Smooth muscle cell (in vitro differentiated cells): ENCODE results near the gene ENPP7. TPM values are rescaled to one million over a fixed set of nuclear protein-coding genes. Genes with fewer than 3 reads are reported as not detected.
A peak's percentile ranks its signal among the peaks of the same experiment; 100 is the strongest.

Experiments
- DNase-seq: peaks from one replicate; lab custom pipeline; 2025; ENCODE audit not compliant: unreplicated experiment; lab: John Stamatoyannopoulos, UW
- H2AFZ ChIP-seq: fragments of 200-600 bp; sonication (generic); 2 replicates; pipeline ENCODE4 v1.6.0; 2016; ENCODE audit warnings: antibody characterized with exemption, low read depth, mild to moderate bottlenecking
- H3F3A ChIP-seq: fragments of 200-600 bp; sonication (generic); 2 replicates; pipeline ENCODE4 v1.6.0; 2017; ENCODE audit warnings: antibody characterized with exemption, low read depth
- H3K27ac ChIP-seq: fragments of 200-600 bp; sonication (generic); 2 replicates; pipeline ENCODE4 v1.5.1; 2016; ENCODE audit warnings: low read depth, mild to moderate bottlenecking
- H3K27me3 ChIP-seq: fragments of 200-600 bp; sonication (generic); 2 replicates; pipeline ENCODE4 v1.6.1; 2016; ENCODE audit warnings: low read depth, mild to moderate bottlenecking
- H3K36me3 ChIP-seq: fragments of 200-600 bp; sonication (generic); 2 replicates; pipeline ENCODE4 v1.5.1; 2016; ENCODE audit warnings: low read depth
- H3K4me1 ChIP-seq: fragments of 200-600 bp; sonication (generic); 2 replicates; pipeline ENCODE4 v1.5.1; 2016; ENCODE audit warnings: low read depth
- H3K4me2 ChIP-seq: fragments of 200-600 bp; sonication (generic); 2 replicates; pipeline ENCODE4 v1.6.0; 2016; ENCODE audit warnings: mild to moderate bottlenecking
- H3K4me3 ChIP-seq: fragments of 200-600 bp; sonication (generic); 2 replicates; pipeline ENCODE4 v1.5.1; 2016; ENCODE audit warnings: mild to moderate bottlenecking
- H3K79me2 ChIP-seq: fragments of 200-600 bp; sonication (generic); 2 replicates; pipeline ENCODE4 v1.6.0; 2016; ENCODE audit warnings: low read depth, mild to moderate bottlenecking
- H3K9ac ChIP-seq: fragments of 200-600 bp; sonication (generic); 2 replicates; pipeline ENCODE4 v1.6.0; 2016; ENCODE audit warnings: low read depth
- H3K9me3 ChIP-seq: fragments of 200-600 bp; sonication (generic); replicated peaks from 2 replicates; pipeline ENCODE4 v1.5.1; 2016; ENCODE audit warnings: low read depth
- H4K20me1 ChIP-seq: fragments of 200-600 bp; sonication (generic); 2 replicates; pipeline ENCODE4 v1.6.0; 2016; ENCODE audit warnings: low read depth
- CTCF ChIP-seq: fragments of 200-600 bp; sonication (generic); IDR thresholded peaks from 2 replicates; pipeline ENCODE4 v1.5.1; 2017; ENCODE audit warnings: borderline replicate concordance, mild to moderate bottlenecking, antibody characterized with exemption; ENCODE audit not compliant: insufficient read depth, poor library complexity, severe bottlenecking
- WGBS: methylation state at CpG from one replicate; pipeline ENCODE4 v1.1.7; 2016; ENCODE audit warnings: low lambda C conversion rate; 5-methylcytosine and 5-hydroxymethylcytosine counted together
- polyA plus RNA-seq: library from polyadenylated mRNA; unstranded; fragments of >200 nt; fragmentation: Nextera tagmentation; extraction: Ambion mirVana; gene quantifications from 2 replicates; pipeline ENCODE4 v1.2.1, GENCODE V29; 2016
- total RNA-seq: library from RNA; depleted of rRNA; stranded (reverse); fragments of >200 nt; gene quantifications from 2 replicates; pipeline ENCODE4 v1.2.3, GENCODE V29; 2014

Gene ENPP7
- total and polyA plus RNA-seq, 2 experiments from 2014 or later: not detected

DNA sequence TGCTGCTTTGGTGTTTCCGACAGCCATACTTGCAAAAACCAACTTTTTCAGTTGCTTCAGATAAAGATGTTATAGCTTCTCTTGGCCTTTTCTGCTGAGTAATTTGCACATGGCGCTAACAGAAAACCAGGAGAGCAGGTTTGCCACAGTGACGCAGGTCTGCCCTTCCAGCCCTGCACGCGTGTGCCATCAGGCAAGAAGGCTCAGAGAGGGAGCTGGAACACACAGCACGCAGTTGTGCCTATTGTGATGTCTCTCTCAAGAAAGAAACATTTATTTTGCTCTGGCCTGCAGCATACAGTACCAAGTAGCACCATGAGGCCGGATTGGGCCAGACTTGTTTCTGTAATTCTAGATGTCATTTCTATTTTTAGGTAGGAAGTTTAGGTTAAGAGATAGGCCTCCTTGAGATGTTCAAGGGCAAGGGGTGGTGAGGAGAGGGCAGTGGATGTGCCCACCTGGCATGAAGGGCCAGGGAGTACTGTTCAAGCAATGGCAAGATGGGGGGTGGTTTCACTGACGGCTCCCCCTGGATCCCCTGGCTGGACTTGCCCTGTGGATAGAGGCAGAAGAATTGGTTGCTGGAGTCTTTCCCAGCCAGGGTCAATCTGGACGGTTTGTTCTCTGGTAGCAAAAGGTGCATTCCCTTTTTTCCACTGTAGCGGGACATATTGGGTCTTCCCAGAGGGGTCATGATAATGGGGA, 49.1 kb downstream of the ENPP7 start:
- DNase-seq: no peak
- H3F3A ChIP-seq: peaks cover 8% of the 10 kb centered on the region
- peaks cover 25% of the 10 kb centered on the region for H3K4me1 ChIP-seq
- H3K4me2 ChIP-seq: peak overlapping the region; percentile 98
- peaks cover 14% of the 10 kb centered on the region for H3K27me3 ChIP-seq
- peaks cover 15% of the 10 kb centered on the region for H4K20me1 ChIP-seq
- H3K9me3 ChIP-seq: no peaks in the 10 kb centered on the region
- H3K9ac ChIP-seq: no peak overlapping the region
- H2AFZ ChIP-seq: no peak overlapping the region
- H3K27ac ChIP-seq: no peak overlapping the region
- H3K4me3 ChIP-seq: no peak overlapping the region
- TF ChIP-seq CTCF: no peak
- no peaks in the 10 kb centered on the region for H3K79me2 ChIP-seq
- H3K36me3 ChIP-seq: no peaks in the 10 kb centered on the region
- WGBS: 91% methylated on average over 10 of the region's 10 CpGs

DNA sequence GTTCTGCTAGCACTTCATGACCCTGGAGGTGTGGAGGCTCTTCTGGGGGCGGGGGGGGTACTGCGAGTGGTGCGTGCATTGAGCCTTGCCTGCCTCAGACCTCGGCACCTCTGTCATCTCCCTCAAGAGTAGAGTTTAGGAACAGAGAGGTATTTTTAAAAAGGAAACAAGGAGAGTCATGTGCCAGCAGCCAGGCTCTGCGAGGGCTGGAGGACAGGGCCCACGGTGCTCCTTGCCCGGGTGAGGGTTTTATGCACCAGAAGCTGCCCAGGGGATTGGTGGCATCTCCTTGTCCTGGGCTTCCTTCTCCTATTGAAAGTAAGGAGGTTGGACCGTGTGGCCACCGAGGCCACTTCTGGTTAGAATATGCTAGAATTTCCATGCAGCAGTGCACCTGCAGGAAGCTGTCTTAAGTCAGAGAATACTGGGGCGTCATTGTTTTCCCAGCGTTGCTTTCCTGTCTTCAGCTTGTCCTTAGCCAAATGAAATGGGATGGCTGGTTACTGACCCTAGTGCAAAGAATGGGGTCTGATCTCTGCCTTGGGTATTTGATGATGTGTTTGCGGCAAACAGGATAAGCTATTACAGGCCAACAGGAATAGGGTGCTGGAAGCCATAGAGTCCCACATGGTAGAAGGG, 50.4 kb downstream of the ENPP7 start:
- no peak overlapping the region for H2AFZ ChIP-seq
- no peaks in the 10 kb centered on the region for H3K9me3 ChIP-seq
- H3K27ac ChIP-seq: no peak overlapping the region
- H3K4me3 ChIP-seq: no peak overlapping the region
- 97% methylated on average over 12 of the region's 12 CpGs for WGBS
- DNase-seq: no peak
- H4K20me1 ChIP-seq: peaks cover 15% of the 10 kb centered on the region
- H3F3A ChIP-seq: peaks cover 8% of the 10 kb centered on the region
- no peak overlapping the region for H3K9ac ChIP-seq
- peaks cover 6% of the 10 kb centered on the region for H3K27me3 ChIP-seq
- TF ChIP-seq CTCF: no peak
- H3K4me2 ChIP-seq: no peak overlapping the region
- peaks cover 20% of the 10 kb centered on the region for H3K4me1 ChIP-seq
- H3K36me3 ChIP-seq: no peaks in the 10 kb centered on the region
- H3K79me2 ChIP-seq: no peaks in the 10 kb centered on the region

GRCh38 chr17:79781736-79782575, 51.2 kb downstream of the ENPP7 start:
- Histone ChIP-seq H3K9ac (no peak overlapping the region), H3K27me3 (peaks cover 8% of the 10 kb centered on the region), H3K4me1 (peaks cover 14% of the 10 kb centered on the region), H4K20me1 (peaks cover 15% of the 10 kb centered on the region), H3K36me3 (no peaks in the 10 kb centered on the region), H3K4me2 (no peak overlapping the region), H3K9me3 (no peaks in the 10 kb centered on the region), H3K79me2 (no peaks in the 10 kb centered on the region), H3K27ac (no peak overlapping the region), H3K4me3 (no peak overlapping the region), H2AFZ (no peak overlapping the region), H3F3A (peaks cover 2% of the 10 kb centered on the region)
- TF ChIP-seq CTCF: no peak
- WGBS: 92% methylated on average over 27 of the region's 27 CpGs
- DNase-seq: no peak
